ENCODE data around the gene C13orf46.

Gene C13orf46

DNA sequence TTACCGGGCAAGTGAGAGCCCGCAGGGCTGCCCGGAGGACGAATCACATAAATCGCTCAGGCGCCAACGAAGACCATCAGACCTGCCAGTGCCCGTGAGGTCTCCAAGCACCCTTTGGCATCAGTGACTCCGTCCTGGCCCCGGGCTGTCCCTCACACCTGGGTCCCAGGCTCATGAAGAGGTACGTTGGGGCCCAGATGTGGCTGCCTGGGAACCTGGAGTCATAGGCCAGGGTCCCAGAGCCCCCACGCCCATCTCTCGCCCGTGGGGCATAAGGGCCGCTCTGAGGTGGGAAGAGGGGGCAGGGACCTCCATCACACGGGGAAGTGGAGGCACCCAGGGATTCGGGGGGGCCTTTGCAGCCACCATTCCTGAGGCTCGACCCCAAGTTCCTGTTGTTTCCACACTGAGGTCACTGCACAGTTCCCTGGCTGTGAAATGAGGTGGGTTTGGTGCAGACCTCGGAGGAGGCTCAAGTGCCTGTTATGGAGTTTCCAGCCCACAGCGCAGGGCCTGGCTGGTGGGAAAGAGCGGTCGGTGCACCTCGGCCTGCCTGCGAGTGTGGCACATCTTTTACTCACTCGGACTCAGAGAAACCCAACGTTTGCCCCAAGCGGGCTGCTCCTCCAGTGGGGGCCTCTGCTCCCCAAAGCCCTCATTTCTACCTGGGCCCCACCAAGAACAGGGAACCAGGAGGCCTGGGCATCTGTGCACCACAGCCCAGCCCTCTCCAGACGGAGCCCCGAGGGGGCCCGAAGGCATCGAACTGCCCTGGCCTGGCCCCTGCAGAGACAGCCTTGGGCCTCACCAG, 35.9 kb upstream of the C13orf46 start:
- no peak for DNase-seq

DNA sequence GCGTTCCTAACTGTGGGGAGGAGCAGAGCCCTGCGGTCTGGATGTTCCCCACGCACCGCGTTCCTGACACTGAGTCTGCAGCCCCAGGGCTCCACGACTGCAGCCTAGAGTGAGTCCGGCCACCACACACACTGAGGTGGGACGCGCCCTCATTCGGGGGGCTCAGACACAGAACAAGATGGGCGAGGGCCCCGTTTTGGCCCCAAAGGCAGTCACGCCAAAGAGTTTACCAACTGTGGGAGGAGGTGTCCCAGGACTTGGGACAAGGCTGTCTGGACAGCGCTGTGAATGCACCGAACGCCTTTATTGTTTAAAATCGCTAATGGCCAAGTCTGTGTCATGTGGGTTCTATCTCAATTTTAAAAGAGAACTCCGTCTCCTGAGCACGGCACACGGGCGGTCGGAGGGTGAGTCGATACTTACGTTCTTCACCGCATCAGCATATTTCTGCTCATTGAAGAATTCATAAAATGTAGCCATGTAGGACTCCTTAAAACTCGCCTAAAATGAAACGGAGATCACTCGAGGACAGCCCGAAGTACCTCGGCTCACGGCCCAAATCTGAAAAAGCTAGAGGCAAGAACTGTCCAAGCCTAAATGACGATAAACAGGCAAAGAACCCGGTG, 35.2 kb upstream of the C13orf46 start:
- DNase-seq, result no peak

DNA sequence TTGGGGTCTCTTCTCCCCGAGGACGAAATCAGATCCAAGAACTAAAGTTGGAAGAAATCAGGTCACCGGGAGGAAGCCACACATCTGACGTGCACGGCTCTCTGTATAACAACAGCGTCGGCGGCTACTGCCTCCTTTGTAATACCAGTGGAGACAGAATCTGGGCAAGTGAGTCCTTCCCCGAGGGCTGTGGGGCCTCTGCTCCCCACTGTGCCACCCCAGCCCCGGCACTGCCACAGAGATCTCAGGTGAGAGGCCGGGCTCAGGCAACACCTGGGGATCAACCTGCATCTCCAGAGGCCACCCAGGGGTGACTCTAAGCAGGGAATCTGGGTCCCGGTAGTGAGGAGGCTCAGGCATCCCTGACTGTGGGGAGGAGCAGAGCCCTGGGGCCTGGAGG, 33.7 kb upstream of the C13orf46 start:
- no peak for DNase-seq

DNA sequence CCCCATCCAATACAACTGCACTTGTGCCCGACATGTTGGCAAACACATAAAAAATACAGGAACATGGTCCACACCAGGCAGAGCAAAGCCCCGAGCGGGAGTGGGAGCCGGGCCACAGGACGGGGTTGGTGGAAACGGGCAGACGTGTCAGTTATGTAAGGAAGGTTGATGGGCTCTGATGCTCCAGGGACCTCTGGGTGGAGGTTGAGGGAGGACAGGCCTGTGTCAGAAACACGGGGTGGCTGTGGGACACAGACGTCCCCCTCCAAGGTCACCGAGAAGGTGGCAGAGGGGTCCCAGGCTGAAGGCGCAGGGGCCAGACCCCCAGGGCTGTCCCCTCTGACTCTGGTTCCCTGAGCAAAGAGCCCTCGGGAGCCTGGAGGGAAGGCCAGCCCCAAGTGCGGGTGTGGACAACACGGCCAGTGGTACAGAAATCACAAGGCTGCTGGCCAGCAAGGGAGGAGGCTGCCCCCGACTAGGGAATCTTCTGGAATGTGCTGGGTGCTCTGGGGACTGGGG, 31.4 kb upstream of the C13orf46 start:
- no peak for DNase-seq

DNA sequence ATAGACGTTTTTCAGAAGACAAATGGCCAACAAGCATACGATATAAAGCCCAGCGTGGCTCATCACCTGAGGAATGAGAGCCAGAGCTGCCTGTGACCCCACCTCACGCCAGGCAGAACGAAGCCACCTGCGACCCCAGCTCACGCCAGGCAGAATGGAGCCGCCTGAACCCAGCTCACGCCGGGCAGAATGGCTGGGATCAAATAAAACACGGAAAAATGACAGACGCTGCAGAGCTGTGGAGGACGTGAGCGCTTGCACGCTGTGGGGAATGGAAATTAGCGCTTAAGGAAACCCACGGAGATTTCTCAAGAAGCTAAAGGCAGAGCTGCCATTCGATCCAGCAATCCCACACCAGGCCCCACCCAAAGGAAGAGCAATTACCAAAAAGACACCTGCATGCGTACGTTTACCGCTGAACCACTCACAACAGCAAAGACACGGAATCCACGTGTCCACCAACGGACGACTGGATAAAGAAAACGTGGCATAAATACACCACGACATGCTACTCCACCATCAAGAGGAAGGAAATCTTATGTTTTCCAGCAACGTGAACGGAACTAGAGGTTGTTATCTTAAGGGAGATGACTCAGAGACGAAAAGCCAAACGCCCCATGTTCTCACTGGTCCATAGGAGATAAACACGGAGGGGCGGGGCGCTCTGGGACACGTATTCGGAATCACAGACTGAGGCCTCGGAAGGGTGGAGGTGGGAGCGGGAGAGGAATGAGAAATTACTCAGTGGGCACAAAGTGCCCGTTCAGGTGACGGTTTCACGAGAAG, 30.7 kb upstream of the C13orf46 start:
- no peak for DNase-seq

DNA sequence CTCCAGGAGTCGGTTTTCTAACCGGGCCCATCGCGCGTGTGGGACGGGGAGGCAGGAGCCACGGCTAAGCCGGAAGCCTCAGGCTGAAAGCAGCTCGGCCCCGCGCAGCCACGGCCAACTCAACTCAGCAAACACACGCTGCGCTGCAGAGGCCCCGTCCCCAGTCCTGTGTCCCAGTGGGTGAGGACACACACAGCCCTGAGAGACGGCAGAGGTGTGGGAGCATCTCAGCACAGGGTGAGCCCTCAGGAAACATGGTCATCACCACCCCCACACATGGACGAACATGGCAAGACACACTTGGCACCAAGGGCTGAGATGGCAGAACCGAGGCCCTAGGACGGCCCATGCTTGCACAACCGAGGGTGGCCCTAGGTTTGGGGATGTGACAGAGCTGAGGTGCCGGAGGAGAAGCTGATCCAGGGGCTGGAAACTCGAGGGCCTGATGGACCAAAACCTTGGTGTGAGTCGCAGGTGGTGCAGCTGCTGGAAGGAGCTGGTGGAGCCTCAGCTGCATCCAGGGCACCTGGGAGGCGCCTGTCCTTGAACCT, 29.0 kb upstream of the C13orf46 start:
- no peak for DNase-seq

DNA sequence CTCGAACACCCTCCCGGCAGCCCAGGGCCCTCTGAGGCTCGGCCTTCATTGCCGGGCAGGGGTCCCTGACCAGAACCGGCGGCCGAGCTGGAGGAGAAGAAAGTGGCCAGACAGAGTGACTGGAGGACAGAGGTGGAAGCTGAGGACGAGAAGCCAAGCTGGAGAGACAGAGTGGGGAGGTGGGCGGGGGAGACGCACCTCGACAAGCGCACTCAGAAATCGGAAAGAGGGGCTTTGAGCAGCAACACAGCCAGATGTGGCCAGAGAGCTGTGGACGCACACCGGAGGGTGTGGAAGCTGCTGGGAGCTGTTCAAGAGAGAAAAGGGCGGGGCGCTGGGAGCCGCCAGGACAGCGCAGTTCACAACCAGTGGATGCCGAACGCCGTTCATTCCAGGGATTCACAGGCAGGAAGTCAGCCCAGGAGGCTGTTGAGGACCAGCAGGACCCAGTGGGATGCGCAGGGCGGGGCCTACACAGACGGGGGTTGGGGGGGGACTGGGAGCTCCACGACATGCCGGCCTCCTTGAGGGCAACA, 28.2 kb upstream of the C13orf46 start:
- DNase-seq, result no peak

DNA sequence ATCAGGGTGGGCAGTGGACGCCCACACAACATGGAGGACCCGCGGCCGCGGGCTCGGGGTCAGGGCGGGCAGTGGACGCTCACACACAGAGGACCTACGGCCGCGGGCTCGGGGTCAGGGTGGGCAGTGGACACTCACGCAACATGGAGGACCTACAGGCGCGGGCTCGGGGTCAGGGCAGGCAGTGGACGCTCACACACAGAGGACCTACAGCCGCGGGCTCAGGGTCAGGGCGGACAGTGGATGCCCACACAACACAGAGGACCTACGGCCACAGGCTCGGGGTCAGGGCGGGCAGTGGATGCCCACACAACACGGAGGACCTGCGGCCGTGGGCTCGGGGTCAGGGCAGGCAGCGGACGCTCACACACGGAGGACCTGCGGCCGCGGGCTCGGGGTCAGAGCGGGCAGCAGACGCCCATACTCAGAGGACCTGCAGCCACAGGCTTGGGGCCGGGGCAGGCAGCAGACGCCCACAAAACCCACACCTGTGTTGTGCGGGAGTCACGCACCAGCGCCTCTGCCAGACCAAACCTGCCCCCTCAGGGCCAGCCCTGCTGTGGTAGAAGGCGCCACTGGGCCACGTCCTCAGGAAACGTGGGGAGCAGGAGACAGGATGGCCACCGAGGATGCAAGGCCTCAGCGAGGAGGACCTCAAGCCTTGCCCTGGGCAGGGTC, 27.6 kb upstream of the C13orf46 start:
- no peak for DNase-seq

DNA sequence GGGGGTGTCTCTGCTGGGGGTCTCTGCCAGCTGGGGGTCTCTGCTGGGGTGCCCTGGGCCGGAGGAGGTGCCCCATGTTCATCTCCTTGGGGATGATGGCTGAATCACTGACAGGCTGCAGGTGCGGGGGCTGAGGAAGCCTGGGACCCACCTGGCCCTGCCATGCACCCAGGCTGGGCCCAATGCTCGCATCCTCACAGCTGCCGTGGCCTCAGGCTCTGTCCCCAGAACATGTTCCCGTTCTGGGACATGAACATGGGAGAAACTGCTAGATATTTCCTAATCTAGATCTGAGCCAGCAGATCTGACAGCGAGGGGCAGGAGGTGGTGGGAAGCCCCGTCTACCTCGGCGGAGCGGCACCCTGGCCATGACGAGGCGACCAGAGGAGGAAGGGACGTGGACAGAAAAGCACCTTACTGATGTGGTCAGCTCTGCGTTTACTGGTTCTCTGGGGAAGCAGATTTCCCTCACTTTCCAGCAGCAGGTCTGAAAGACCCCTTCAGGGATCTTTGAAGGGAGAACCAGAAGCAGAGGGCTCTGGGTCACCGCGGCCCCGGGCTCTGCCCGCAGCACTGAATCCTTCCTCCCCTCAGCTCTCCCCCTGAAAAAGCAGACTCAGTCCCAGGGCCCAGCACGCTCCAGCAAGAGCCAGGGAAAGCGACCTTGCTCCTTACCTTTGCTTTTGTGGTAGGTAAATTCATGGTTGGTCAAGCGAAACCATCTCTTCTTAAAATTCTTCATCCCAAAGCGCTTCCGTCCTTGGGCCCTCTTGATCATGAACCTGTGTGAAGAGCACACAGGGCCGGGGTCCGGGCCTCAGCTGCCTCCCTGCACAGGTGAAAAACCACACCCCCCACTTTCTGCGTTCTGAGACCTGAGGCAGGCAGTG, 26.5 kb upstream of the C13orf46 start:
- no peak for DNase-seq

DNA sequence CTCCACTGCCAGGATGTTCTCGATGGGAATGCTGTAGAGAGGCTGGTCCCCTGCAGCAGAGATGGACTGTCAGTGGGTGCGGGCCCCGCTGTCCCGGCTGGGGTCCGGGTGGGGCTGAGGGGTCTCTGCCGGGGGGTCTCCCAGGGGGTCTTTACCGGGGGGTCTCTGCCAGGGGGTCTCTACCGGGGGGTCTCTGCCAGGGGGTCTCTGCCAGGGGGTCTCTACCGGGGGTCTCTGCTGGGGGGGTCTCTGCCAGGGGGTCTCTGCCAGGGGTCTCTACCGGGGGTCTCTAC, 25.7 kb upstream of the C13orf46 start:
- DNase-seq, result no peak

DNA sequence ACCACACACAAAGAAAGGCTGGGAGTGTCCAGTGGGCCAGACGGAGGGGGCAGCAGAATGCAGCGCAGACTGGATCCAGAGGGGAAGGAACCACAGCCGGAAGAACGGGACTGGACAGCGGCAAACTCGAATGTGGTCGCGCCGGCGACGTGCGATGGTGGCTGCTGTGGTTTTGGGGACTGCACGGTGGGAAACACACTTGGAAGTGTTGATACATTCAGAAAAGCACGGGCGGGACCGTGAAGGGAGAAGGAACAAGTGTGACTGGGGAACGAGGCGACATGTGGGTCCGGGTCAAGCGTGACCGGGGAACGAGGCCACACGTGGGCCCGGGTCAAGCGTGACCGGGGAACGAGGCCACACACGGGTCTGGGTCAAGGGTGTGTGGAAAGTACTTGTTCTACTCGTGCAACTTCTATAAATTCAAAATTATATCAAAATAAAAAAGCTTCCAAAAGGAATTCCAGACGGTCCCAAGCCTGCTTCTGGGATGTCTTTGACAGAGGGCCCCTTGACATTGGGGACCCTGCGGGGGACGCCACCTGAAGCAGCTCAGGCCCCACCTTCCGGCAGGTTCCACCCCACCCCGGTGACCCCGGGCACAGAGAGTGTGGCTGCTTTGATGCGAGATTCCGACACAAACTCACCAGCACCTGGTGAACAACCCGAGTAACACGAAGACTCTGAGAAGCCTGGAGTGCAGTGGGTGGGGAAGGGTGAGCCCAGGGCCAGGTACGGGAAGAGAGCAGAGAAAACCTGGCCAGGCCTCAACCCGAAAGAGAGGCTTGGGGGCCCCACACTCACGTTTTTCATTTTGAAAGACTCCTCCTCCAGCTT, 25.1 kb upstream of the C13orf46 start:
- DNase-seq, result no peak

DNA sequence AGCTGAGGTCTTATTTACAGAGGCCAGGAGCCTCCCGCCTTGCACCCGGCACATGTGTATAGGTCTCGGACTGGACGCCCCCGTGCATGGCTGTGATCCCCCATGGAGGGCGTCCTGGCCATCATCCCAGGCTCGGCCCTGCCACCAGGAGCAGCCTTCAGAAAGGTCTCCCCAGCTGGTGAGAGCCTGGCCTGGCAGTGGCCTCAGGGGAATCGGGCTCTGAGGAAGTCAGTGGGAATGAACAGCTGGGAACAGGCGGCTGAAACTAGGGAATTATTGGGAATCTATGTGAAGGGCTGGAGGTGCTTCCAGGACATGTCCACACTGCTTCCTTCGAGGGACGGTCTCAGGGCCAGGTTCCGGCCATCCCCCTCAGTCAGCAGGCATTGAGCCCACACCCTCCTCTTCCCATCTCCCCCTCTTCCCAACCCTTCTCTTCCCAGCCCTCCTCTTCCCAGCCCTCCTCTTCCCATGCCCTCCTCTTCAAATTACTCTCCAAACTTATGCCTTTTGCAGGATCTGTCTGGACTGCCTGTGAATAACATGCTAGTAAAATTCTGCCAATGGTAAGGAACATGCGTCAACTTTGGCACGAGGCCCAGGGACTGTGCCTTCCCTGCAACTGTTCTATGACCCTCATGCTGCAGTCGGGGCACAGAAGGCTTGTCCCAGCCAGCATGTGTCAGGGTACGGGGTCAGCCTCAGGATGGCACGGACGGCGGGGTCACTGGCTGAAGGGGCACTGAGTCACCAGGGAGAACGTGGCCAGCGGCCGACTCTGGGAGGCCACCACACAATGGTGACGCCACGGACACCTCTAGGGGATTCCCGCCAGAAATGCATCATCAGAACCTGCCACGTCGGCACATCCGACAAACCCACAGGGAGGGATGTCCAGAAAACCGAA, 24.2 kb upstream of the C13orf46 start:
- no peak for DNase-seq

DNA sequence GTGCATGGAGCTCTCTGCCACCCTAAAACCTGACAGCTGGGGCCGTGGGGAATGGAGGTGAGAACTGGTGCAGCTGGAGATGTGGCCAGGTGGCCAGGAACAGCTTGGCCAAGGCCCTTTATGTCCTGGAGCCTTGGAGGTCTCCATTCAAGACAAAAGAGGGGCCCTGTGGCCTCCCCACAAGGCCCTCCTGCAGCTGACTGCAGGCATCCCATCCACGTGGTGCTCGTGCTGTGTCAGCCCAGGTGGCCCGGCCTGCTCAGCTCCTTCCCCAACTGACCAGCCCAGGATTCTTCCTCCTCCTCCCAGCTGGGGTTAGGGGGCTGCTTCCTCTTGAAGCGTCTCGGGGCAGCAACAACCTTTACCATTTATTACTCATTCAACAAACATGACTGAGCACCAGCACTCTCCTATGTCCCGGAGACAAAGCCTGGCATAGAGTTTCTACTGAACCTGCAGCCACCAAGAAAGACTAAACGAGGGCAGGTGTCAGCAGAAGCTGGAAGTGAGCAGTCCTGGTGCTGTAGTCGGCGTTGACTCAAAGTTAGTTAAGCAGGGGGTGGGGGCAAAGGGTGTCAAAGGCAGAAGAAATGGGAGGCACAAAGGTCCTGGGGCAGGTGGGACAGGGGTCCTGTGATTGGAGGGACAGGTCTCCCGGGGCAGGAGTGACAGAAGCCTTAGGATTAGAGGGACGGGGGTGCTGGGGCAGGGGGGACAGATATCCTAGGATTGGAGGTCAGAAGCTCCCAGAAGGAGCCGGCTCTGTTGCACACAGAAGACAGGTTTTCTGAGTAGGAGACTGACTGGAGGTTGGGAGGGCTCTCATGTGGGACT, 23.3 kb upstream of the C13orf46 start:
- no peak for DNase-seq

DNA sequence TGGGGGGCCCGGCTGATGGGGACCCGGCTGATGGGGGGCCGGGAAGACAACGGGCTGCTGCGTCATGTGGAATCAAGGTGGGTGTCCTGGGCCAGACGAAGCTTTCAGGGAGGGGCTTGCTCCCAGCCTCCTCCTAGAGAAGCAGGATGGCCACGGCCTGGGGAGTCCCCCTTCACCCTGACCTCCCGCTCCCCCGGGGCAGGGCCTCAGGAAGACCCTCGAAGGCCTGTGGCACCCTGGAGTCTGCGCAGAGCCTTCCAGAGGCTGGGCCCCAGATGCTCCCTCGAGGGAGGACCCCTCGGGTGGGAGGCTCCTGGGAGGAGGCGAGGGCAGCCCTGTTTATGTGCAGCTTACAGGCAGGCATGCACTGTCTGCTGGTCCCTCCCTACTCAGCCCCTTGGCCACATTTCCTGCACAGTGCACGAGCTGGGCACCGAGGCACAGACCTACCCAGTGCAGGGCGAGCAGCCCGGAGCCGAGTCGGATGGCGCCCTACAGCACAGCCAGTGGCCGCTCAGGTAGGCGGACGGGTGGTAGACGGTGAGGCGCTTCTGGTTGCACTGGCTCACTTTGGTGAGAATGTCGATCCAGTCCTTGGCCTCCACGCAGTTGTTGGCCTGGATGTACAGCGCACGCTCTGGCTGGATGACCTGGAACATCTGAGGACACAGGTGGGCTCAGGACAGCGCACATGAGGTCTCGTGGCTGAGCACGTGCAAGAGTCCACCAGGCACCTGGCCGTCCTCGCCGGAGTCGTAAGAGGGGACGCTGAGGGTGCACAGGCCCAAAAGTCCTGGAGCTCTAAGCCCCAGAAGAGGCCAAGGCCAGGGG, 22.4 kb upstream of the C13orf46 start:
- no peak for DNase-seq

DNA sequence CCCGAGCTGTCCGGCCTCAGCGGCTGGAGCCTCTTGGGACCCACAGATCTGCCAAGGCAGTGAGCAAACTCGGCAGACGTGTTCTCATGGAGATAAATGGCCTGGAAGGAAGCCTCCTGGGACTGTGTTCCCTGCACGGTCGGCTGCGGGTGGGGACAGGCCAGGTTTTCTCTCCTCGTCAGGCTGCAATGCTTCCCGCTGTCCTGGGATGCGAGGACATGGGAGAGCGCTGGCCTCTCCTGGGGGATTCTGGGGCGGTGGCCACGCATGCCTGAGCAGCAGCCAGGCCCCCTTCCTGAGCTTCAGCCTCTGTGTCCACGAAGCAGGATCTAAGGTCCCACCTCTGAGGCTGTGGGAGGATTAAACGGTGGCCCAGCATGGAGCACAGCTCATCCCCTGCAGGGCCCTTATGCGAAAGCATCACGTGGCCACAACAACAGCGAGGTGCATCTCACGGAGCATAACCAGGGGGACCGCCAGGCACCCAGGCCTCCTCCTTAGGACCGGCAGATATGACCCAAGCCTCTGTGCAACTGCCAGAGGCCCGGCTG, 21.2 kb upstream of the C13orf46 start:
- DNase-seq, result no peak

DNA sequence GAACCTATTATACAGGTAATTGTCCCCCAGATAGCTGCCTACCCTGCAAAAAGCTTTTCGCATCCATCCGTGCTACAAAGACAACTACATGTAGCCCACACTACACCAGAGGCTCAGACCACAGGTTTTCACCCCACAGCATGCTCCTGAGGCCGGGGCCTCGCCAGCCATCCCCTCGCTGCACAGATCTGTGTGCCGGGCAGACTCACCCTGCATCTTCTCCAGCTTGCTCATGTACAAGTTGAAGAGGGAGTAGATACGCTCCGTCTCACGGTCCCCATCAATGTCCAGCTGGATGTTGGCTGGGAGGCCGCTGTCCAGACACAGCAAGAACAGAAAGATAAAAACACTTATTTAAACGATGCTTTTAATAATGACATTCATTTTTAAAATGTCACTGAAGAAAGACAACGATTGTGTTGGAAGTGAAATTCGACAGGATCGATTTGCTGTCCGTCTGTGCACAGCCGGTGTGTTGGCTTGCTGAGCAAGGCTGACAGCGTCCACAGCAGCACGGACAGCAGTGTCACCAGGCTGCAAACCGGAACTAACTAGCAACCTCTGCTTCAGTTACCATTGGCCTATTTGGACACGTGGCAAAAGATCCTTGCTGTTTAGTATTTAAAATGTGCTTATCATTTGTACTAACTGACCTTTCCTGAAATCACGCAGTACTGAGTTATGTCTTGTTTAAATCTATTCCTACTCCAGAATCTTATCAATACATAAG, 18.6 kb upstream of the C13orf46 start:
- no peak for DNase-seq

Measured in stimulated activated naive CD4-positive, alpha-beta T cell (primary cell).